ENCODE measurements around the gene ASIC4. TPM values are rescaled to one million over a fixed set of nuclear protein-coding genes. Genes with fewer than 3 reads are reported as not detected.

Gene ASIC4
- total RNA-seq, 1 donor from 2014 or later = not detected

Other genes starting within 250 kb of the ASIC4 start
- gene DNAJB2, start 235.1 kb upstream of the ASIC4 start, total RNA-seq = 83.7 and 90.7 TPM in 2 replicates
- 0.35 and 0.52 TPM in 2 replicates for gene PTPRN, start 205.1 kb upstream of the ASIC4 start, total RNA-seq
- not detected in 2 replicates for gene RESP18, start 181.7 kb upstream of the ASIC4 start, total RNA-seq
- 53.1 and 61.0 TPM in 2 replicates for gene DNPEP, start 126.6 kb upstream of the ASIC4 start, total RNA-seq
- 0.30 and 0.69 TPM in 2 replicates for gene DES, start 96.1 kb upstream of the ASIC4 start, total RNA-seq
- 2.3 and 10.8 TPM in 2 replicates for gene SPEG, start 79.6 kb upstream of the ASIC4 start, total RNA-seq
- gene GMPPA, start 15.6 kb upstream of the ASIC4 start, total RNA-seq = 32.0 and 43.2 TPM in 2 replicates
- 73.8 and 136 TPM in 2 replicates for gene CHPF, start 29.3 kb downstream of the ASIC4 start, total RNA-seq
- gene TMEM198, start 29.5 kb downstream of the ASIC4 start, total RNA-seq = 1.6 and 2.2 TPM in 2 replicates
- 20.8 and 145 TPM in 2 replicates for gene OBSL1, start 57.1 kb downstream of the ASIC4 start, total RNA-seq
- gene INHA, start 57.8 kb downstream of the ASIC4 start, total RNA-seq = 0.70 TPM in 1 of 2 replicates, not detected in the other
- gene STK11IP, start 83.4 kb downstream of the ASIC4 start, total RNA-seq = 12.7 and 18.7 TPM in 2 replicates
- gene SLC4A3, start 113.1 kb downstream of the ASIC4 start, total RNA-seq = 3.5 and 10.1 TPM in 2 replicates